C4-2B (cell line): ENCODE measurements around the gene XPR1.
"Not testable (repeated sequence)": the region's sequence is repeated elsewhere in the genome, so short reads cannot be mapped to it uniquely, and the experiment has no call there.

ENCODE experiments used
- H3K27ac ChIP-seq: fragments of 450-650 bp; 2 replicates; pipeline ENCODE4 v1.5.1; 2017
- CTCF ChIP-seq: fragments of 450-650 bp; conservative IDR thresholded peaks from 2 replicates; pipeline ENCODE4 v1.5.1; 2017; ENCODE audit warnings: mild to moderate bottlenecking
- ZFX ChIP-seq: fragments of 450-650 bp; IDR thresholded peaks from 2 replicates; pipeline ENCODE4 v1.6.1; 2017

Gene XPR1

GRCh38 chr1:180816132-180816531, 184.3 kb downstream of the XPR1 start:
- no peak overlapping the region for H3K27ac ChIP-seq

GRCh38 chr1:180821970-180822369, 190.1 kb downstream of the XPR1 start:
- TF ChIP-seq ZFX: no peak
- no peak for TF ChIP-seq CTCF

More at GRCh38 chr1:180816132-180816531, 184.3 kb downstream of the XPR1 start:
- no peak for TF ChIP-seq CTCF
- TF ChIP-seq ZFX: no peak

GRCh38 chr1:180831507-180831906, 199.7 kb downstream of the XPR1 start:
- not testable (repeated sequence) for H3K27ac ChIP-seq

More at GRCh38 chr1:180821970-180822369, 190.1 kb downstream of the XPR1 start:
- H3K27ac ChIP-seq: no peak overlapping the region

- not testable (repeated sequence) for H3K27ac ChIP-seq
Measured at GRCh38 chr1:180833180-180833579, 201.4 kb downstream of the XPR1 start.

GRCh38 chr1:180836449-180836848, 204.6 kb downstream of the XPR1 start:
- no peak overlapping the region for H3K27ac ChIP-seq

GRCh38 chr1:180837020-180837419, 205.2 kb downstream of the XPR1 start:
- TF ChIP-seq CTCF: no peak
- no peak overlapping the region for H3K27ac ChIP-seq

More at GRCh38 chr1:180836449-180836848, 204.6 kb downstream of the XPR1 start:
- no peak for TF ChIP-seq ZFX
- TF ChIP-seq CTCF: no peak

GRCh38 chr1:180838535-180838934, 206.7 kb downstream of the XPR1 start:
- TF ChIP-seq ZFX: no peak
- TF ChIP-seq CTCF: no peak
- no peak overlapping the region for H3K27ac ChIP-seq

GRCh38 chr1:180839547-180839946, 207.7 kb downstream of the XPR1 start:
- TF ChIP-seq CTCF (no peak), ZFX (no peak)
- no peak overlapping the region for H3K27ac ChIP-seq

GRCh38 chr1:180841415-180841814, 209.6 kb downstream of the XPR1 start:
- TF ChIP-seq ZFX (no peak), CTCF (no peak)
- H3K27ac ChIP-seq: no peak overlapping the region
